DMS153 (cell line): ENCODE results near the gene VKORC1L1.
"Not testable (repeated sequence)": the region's sequence is repeated elsewhere in the genome, so short reads cannot be mapped to it uniquely, and the experiment has no call there.

Experiments used
- DNase-seq: peaks from one replicate; lab custom pipeline; 2025; lab: John Stamatoyannopoulos, UW

The VKORC1L1 gene

DNA sequence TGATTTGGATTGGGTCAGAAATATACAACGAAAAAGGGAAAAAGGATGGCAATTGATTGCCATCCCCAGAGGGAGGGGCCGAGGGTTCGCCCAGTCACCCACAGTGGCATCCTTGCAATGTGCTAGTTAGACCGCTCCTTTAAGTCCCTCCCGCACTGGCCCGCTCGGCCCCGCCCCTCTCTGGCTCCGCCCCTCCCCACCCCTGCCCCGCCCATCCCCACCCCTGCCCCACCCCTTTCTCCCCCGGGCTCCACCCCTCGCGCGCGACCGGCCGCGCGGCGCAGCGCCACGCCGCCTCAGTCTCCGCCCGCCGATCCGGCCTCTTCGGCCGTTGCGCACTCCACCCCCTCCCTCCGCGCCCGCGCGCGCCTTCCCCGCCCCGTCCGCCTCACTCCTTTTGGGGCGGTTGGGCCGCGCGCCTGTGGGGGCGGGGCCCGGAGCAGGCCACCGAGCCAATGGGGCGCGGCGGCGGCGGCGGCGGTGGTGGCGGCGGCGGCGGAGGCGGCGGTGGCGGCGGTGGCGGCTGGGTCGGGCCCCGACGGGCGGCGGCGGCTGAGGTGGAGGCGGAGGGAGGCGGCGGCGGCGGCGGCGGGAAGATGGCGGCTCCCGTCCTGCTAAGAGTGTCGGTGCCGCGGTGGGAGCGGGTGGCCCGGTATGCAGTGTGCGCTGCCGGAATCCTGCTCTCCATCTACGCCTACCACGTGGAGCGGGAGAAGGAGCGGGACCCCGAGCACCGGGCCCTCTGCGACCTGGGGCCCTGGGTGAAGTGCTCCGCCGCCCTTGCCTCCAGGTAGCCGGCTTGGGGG is at the start of gene VKORC1L1:
TSS of gene VKORC1L1 (plus strand) at position 299 of the 806 bp plus-strand sequence. CDS start at position 597, 298 bp downstream.
- DNase-seq: peak; percentile 72

DNA sequence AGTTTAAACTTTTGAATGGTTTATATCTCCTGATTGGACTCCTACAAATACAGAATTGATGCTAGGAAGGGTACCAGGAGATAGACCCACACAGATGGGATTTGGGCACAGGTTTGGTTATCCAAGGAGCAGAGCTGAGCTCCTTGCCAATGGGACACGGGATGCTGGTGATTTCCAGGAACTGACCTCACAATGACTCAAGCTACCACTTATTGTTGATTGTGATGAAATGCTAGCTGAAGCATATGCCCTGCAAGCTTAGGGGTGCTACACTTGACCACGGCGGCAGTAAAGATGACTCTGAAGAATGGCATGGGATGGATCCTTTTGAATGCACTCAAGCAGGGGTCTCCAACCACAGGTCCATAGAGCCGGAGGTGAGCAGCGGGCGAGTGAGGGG is 45.5 kb upstream of the VKORC1L1 start:
- no peak for DNase-seq

DNA sequence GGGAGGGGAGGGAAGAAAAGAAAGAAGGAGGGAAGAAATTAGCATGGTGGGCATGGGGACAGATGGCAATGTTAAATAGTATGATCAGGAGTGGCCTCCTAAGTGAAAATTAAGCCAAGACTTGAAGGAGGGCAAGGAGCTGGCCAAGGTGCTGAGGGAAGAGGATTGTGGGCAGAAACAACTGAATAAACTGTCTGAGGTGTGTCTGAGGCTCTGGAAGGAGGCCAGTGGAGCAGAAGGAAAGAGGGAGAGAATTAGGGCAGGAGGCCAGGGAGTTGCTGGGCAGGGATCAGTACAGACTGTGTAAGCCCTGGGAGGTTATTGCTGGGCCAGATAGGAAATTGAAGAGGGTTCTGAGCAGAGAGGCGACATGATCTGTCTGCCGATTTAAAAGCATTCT is 40.6 kb upstream of the VKORC1L1 start:
- no peak for DNase-seq

DNA sequence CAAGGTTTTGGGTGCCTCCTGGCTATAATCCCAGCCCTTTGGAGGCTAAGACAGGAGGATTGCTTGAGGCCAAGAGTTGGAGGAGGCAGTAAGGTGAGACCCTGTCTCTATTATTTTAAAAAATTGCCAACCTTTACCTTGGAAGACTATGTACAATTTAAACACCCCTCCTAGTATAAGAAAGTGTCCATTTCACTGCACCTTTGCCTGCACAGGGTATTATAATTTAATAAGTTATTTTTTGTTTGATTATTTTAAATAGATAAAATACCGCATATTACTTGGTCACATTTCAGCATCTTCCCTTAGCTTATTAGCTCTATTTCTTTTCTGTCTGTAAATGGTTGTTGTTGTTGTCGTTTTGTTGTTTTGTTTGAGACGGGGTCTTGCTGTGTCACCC is 36.2 kb upstream of the VKORC1L1 start:
- DNase-seq: not testable (repeated sequence)

DNA sequence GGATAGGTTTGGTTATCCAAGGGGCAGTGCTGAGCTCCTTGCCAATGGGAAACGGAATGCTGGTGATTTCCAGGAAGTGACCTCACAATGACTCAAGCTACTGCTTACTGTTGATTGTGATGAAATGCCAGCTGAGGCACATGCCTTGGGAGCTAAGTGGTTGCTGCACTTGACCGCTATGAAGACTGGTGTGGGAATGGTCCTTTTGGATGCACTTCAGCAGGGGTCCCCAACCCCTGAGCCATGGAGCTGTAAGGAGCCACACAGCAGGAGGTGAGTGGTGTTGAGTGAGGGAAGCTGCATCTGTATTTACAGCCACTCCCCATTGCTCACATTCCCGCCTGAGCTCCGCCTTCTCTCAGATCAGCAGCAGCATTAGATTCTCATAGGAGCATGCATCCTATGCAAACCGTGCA is 35.3 kb upstream of the VKORC1L1 start:
- not testable (repeated sequence) for DNase-seq

DNA sequence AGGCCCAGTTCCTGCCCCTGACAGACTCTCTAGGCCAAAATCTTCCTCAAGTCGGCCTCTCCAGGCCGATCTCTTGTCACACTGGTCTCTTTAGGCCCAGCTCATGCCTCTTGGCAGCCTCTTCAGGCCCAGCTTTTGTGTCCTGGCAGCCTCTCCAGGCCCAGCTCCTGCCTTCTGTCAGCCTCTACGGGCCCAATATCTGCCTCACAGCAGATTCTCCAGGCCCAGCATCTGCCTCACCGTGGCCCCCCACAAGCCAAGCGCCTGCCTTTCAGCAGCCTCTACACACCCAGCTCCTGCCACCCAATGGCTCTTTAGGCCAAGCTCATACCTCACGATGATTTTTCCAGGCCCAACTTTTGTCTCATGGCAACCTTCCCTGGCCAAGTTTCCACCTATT is 33.0 kb upstream of the VKORC1L1 start:
- no peak for DNase-seq

DNA sequence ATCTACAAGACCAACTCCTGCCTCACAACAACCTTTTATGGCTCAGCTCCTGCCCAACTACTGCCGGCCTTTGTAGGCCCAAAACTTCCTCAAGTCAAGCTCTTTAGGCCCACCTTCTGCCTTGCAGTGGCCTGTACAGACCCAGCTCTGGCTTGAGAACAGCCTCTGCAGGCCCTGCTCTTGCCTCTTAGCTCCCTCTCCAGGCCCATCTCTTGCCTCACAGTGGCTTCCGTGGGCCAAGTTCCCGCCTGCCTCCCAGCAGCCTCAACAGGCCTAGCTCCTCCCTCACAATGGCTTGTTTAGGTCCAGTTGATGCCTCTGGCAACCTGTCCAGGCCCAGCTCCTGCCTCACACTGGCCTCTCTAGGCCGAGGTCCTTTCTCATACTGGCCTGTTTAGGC is 32.4 kb upstream of the VKORC1L1 start:
- DNase-seq: peak; percentile 6

DNA sequence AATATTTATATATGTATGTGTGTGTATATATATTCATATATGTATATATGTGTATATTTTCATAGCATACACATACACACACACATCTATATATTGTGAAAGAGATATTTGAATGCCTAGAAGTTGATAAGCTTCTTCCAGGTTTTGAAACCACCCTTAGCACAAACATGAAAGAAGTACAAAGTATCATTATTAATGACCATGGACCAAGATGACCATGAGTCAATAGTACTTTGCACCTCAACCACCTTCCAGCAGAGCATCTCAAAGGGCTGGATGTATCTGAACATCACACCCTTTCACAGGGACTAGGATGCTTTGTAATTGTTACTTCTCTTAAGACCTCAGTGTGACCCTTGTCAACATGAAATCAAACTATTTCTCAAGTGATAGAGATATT is 29.3 kb upstream of the VKORC1L1 start:
- DNase-seq: not testable (repeated sequence)

DNA sequence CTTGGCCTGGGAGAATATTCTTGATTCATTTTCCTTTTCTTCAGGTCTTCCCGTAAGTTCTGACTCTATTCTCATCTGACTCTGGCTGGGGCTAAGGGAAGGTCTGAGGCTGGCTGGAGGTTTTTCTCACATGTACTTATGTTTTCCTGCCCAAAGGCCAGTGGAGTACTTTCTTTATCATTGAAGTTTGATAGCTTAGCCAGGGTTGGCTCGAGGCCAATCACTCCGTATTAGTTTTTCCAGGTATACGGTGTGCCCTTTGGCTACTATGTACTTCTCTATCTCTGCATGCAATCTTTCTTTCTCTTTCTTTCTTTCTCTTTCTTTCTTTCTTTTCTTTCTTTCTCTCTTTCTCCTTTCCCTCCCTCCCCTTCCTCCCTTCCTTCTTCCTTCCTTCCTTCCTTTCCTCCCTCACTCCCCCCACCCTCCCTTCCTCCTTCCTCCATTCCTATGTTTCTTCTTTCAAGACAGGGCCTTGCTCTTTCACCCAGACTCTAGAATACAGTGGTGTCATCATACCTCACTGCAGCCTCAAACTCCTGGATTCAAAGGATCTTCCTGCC is 26.8 kb upstream of the VKORC1L1 start:
- no peak for DNase-seq

DNA sequence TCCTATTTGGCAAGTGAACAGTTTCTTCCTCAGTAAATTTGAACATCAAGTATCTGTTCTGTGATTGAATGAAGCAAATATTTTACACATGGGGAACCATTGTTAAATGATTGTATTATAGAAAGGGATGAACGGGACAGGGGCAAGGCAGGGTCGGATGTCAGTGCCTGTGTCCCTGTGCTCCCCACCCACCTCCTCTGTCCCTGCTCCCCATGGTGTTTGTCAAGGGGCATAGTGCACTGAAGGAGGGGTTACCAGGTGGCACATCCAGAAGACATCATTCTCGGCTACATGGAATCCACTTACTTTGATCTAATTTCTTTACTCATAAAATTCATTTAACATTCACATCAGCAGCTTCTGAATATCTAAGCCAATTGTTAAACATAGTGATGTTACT is 19.4 kb upstream of the VKORC1L1 start:
- DNase-seq: not testable (repeated sequence)

DNA sequence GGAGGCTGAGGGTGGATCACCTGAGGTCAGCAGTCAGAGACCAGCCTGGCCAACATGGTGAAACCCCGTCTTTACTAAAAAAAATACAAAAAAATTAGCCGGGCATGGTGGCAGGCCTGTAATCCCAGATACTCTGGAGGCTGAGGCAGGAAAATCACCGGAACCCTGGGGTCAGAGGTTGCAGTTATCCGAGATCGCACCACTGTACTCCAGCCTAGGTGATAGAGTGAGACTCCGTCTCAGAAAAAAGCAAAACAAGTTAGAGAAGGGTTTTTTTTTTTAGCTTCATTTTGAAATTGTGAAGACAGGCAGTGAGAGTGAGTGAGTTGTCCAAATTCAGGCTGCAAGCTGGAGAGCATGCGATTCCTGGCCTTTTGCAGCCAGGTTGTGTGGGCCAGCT is 19.0 kb upstream of the VKORC1L1 start:
- not testable (repeated sequence) for DNase-seq

DNA sequence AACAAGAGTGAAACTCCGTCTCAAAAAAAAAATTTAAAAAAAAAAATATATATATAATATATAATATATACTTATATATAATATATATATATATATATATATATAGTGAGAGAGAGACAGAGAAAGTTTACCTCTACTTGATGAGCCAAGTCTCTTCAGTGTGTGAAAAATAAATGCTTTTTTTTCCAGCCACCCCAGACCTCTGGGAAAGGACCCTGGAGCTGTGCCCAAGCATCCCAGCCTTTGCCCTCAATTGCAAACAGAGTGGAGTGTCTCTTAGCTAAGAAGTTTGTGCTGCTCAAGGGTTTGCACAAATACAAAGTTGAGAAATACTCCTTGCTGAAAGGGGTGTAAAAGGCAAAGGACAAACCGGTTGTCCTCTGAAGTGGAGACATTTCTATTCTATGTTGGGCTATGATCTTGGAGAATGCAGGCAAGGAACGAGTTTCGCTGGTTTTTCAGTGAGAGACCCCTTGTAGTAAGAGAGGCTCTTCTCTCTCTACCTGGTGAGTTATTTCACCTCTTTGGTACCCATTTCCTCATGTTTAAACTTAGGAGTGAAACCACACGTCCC is 15.5 kb upstream of the VKORC1L1 start:
- not testable (repeated sequence) for DNase-seq

DNA sequence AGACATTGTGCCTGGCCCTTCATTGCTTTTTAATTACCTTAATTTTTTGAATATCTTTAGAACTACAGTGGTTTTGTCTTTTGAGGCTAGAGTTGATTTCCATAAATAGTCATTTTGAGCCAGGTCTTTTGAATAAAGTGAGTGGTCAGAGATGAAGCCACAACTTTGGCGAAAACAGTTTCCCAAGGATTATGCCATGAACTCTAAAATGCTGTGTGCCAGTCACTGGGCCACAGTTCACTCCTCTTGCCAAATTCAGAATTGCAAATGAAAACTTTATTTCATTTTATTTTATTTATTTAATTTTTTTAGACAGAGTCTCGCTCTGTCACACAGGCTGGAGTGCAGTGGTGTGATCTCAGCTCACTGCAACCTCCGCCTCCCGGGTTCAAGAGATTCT is 14.2 kb upstream of the VKORC1L1 start:
- DNase-seq: not testable (repeated sequence)

DNA sequence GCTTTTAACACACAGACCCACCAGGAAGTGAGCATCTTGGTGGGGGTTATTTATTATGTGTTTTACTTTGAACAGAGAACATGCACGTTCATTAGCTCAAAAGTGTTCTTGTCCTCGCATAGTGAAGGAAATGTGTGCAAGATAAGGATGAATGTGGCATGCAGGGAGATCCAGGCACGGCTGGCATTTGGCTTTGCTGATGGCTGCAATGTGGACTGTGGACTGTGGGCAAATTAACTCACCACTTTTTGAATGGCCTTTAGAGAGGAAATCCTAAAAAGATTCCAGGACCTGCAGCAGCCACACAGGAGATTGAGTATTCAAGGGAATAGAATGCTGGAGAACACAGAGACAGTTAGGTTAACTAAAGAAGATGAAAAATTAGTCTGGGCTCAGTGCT is 6.6 kb upstream of the VKORC1L1 start:
- not testable (repeated sequence) for DNase-seq

DNA sequence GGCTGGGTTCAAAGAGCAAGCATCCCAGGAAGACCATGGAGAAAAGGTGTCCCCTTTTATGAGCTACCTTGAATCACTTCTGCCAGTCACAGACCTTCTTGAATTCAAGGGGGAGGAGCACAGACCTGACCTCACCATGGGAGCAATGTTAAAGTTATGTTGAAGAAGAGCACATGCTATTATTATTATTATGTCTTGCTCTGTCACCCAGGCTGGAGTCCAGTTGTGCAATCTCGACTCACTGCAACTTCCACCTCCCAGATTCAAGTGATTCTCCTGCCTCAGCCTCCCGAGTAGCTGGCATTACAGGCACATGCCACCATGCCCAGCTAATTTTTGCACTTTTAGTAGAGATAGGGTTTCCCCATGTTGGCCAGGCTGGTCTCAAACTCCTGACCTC is 5.2 kb upstream of the VKORC1L1 start:
- not testable (repeated sequence) for DNase-seq

DNA sequence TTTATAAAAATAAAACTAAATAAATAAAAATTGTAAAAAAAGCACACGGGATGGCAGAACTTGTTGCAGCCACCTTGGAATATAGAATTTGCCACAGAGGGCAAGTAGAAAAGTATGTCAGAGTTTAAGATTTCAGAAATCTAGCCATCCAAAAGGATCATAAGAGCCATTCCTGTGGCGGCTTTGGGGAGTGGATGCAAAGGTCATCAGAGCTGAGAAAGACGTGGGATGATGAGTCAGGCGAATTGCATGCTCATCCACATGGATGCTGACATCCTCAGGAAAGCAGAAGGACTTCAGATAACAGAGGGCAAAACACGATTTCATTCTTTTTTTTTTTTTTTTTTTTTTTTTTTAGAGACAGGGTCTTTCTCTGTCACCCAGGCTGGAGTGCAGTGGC is 3.6 kb upstream of the VKORC1L1 start:
- DNase-seq: not testable (repeated sequence)

DNA sequence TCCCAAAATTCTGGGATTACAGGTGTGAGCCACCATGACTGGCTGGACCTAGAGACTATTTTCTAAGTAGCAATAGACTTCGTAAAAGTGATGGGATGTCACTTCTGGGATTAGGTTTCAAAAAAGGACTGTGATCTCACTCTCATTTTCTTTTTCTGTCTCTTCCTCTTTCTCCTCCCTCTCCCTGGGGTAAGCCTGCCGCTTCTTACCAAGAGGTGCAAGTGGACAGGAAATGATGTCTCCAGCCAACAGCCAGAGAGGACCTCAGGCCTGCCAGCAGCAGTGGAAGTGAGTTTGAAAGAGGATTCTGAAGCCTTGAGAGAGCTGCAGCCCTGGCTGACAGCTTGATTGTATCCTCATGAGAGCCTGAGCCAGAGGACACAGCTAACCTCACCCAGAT is 1.4 kb upstream of the VKORC1L1 start:
- not testable (repeated sequence) for DNase-seq

DNA sequence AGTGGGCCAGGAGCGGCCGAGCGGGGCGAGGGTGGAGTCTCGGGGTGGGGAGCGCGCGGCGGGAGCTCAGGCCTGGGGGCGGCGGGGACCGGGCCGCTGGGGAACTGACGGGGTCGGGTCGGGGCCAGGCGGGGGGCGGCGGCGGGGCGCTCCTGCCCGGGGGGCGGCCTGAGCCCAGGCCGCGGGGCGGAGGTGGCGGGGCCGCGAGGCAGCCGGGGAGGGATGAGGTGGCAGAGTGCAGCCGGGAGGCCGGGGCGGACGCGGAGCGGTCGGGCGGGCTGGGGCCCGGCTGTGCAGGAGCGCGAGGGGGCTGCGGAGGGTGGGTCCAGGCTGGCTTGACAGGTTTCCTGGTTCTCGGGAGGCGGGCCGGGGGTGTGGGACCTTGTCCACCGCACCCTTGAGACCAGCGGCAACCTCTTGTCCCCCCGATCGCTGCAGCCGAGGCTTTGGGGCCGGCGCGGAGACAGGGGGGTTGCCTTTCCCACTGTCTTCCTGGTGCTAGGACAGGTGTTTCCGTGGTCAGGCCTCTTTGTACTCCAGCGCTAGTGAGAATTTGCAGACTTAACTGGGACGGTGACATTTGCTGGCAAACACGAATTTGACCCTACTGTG is 814 bp downstream of the VKORC1L1 start:
- DNase-seq: not testable (repeated sequence)

DNA sequence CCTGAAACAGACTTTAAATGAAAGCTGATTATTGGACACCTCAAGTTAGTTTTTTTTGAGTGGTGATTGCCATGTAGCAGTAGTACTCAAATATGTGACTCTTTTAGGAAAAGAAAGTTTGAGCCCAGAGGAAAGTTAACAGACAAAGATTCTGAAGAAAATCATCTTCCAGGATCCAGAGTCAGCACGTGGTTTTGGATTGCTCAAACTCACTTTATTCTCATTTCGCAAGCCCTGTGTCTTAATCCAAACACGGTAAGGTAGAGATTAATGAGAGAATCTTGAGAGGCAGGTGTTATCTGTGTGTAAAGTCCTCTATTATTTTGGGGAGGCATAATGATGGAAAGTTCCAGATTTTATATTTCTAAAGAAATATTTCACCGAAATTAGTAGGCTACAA is 2.8 kb downstream of the VKORC1L1 start:
- not testable (repeated sequence) for DNase-seq

DNA sequence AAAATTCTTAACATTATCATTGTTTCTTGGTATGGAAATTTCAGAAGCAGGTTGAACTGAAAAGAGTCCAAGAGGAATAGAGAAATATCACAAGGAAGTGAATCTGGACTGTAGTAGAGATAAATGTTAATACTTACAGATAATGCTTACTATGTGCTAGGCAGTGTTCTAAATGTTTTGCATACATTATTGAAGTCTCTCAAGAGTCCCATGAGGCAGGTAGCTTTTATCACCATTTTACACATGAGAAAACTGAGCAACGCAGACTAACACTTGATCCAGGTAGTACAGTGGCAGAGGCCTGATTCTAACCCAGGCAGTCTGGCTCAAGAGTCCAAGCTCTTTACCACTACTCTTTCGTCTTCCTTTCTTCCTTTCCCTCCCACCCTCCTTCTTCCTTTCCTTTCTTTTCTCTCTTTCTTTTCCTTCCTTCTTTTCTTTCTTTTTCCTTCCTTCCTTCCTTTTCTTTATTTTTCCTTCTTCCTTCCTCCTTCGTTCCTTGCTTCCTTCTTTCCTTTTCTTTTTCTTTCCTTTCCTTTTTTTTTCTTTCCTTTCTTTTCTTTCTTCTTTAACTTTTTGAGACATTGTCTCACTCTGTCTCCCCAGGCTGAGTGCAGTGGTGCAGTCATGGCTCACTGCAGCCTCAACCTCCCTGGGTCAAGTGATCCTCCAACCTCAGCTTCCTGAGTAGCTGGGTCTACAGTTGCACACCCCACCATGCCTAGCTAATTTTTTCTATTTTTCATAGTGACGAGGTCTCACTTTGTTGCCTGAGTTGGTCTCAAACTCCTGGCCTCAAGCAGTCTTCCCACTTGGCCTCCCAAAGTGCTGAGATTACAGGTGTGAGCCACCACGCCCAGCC is 6.6 kb downstream of the VKORC1L1 start:
- not testable (repeated sequence) for DNase-seq

DNA sequence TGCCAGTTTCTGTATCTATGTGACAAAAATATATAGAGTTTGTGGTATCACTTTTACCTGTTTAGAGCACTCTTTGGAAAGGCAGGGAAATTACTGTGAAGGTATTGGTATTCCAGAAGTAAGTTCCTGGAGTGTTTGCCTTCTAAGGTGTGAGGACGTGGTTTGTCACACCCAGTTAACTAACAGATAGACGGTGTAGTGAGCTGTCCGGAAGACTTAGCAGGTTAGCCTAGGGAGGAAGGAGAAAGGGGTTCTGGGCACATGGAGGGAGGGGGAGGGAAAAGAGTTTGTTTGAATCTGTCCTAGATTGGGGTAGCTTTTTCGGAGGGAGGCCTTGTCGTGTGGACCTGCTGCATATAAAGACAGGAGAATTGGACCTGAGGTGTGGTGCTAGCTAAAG is 7.4 kb downstream of the VKORC1L1 start:
- DNase-seq: not testable (repeated sequence)

DNA sequence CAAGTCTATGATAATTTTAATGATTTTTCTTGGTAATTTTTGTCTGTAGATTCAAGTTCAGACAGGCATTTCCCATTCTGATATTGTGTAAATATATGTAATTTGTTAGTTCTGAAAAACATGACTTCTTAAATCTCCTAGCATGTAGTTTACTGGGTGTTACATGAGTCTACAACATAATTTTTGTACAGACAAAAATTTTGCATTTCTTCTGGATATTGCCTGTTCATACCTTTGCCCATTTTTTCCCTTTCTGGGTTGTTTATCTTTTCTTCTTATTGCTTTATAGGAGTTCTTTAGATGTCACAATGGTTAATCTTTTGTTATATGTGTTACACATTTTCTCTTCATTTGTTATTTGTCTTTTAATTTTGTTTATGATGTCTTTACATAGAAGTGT is 12.1 kb downstream of the VKORC1L1 start:
- not testable (repeated sequence) for DNase-seq
